Activated naive CD4-positive, alpha-beta T cell treated with anti-CD3 and anti-CD28 coated beads for 36 hours (primary cell): ENCODE results near the gene COMMD1. TPM values are rescaled to one million over a fixed set of nuclear protein-coding genes. Genes with fewer than 3 reads are reported as not detected.
"Not testable (repeated sequence)": the region's sequence is repeated elsewhere in the genome, so short reads cannot be mapped to it uniquely, and the experiment has no call there.

Experiments
- CTCF ChIA-PET: fragments of 350-600 bp; sonication (Branson Sonifier 250); formaldehyde crosslinking; loops from one replicate; lab custom pipeline; 2021; ENCODE audit warnings: antibody characterized with exemption; lab: Charles Lee
- DNase-seq: peaks from one replicate; pipeline ENCODE4 v3.0.0-alpha.2; 2020
- H3K27ac Mint-ChIP-seq: one replicate; pipeline ENCODE4 v1.8.0; 2021; ENCODE audit warnings: mild to moderate bottlenecking, mixed read lengths
- H3K27me3 Mint-ChIP-seq: one replicate; pipeline ENCODE4 v1.8.0; 2021; ENCODE audit warnings: low read depth, mixed read lengths
- H3K36me3 Mint-ChIP-seq: one replicate; pipeline ENCODE4 v1.8.0; 2021; ENCODE audit warnings: low read depth, mixed read lengths
- H3K4me1 Mint-ChIP-seq: one replicate; pipeline ENCODE4 v1.8.0; 2021; ENCODE audit warnings: low read depth, mixed read lengths
- H3K4me3 Mint-ChIP-seq: one replicate; pipeline ENCODE4 v1.8.0; 2021; ENCODE audit warnings: mild to moderate bottlenecking, moderate library complexity, mixed read lengths
- H3K9me3 Mint-ChIP-seq: one replicate; pipeline ENCODE4 v1.8.0; 2021; ENCODE audit warnings: mixed read lengths
- intact Hi-C: fragments of 100-400 bp; cut with micrococcal nuclease; formaldehyde crosslinking; loops from one replicate; pipeline ENCODE4 v1.15.1; 2023
- total RNA-seq, 2 experiments: library from RNA; stranded (reverse); gene quantifications; one replicate each; pipeline ENCODE4 v1.2.3, GENCODE V29; 2021

Gene COMMD1
- total RNA-seq, 2 experiments from 2014 or later: 26.9 to 29.5 TPM

GRCh38 chr2:62144689-62145477 lies 239.4 kb downstream of the COMMD1 start:
- no peaks in the 10 kb centered on the region for H3K9me3 Mint-ChIP-seq
- intact Hi-C loops: no loop called here
- no peak overlapping the region for H3K27ac Mint-ChIP-seq
- no peaks in the 10 kb centered on the region for H3K36me3 Mint-ChIP-seq
- no peak overlapping the region for H3K4me3 Mint-ChIP-seq
- CTCF ChIA-PET: no interaction called here
- H3K4me1 Mint-ChIP-seq: peaks cover 10% of the 10 kb centered on the region
- no peaks in the 10 kb centered on the region for H3K27me3 Mint-ChIP-seq
- DNase-seq: no peak

DNA sequence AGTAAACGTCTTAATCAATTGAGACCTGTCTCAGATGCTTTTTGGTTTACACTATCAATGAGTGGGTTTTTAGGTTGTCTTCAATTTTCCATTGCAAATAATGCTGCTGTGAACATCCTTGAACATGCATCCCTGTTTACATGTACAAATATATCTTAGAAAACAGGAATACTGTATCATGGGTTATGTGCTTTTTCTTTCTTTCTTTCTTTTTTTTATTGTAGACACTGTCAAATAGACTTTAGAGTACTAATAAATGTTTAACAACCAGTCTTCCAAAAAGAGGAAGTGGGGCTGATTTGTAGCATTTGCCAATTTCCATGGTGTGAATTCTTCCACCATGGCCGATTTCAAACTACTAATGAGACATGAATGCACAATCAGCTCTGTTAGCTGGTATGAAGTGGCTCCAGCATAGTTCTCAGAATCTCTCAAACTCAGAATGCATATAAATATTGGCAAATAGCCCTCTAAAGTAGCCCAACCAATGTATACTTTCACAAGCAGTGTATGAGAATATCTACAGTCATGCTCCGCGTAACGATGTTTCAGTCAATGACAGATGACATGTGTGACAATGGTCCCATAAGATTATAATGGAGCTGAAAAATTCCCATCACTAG lies 240.1 kb downstream of the COMMD1 start:
- intact Hi-C loops: no loop called here
- CTCF ChIA-PET: no interaction called here
- no peaks in the 10 kb centered on the region for H3K36me3 Mint-ChIP-seq
- H3K9me3 Mint-ChIP-seq: no peaks in the 10 kb centered on the region
- H3K27me3 Mint-ChIP-seq: no peaks in the 10 kb centered on the region
- H3K4me3 Mint-ChIP-seq: no peak overlapping the region
- no peak for DNase-seq
- peaks cover 10% of the 10 kb centered on the region for H3K4me1 Mint-ChIP-seq
- H3K27ac Mint-ChIP-seq: no peak overlapping the region

DNA sequence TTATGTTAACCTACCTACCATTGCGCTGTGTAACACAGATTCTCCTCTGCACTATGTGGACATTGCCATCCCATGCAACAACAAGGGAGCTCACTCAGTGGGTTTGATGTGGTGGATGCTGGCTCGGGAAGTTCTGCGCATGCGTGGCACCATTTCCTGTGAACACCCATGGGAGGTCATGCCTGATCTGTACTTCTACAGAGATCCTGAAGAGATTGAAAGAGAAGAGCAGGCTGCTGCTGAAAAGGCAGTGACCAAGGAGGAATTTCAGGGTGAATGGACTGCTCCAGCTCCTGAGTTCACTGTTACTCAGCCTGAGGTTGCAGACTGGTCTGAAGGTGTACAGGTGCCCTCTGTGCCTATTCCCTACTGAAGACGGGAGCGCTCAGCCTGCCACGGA lies 241.3 kb downstream of the COMMD1 start:
- H3K27ac Mint-ChIP-seq, H3K4me1 Mint-ChIP-seq, H3K36me3 Mint-ChIP-seq, CTCF ChIA-PET, H3K4me3 Mint-ChIP-seq, H3K9me3 Mint-ChIP-seq, H3K27me3 Mint-ChIP-seq, intact Hi-C loops: not testable (repeated sequence)
- DNase-seq: peak; percentile 24

GRCh38 chr2:62147610-62148301 lies 242.3 kb downstream of the COMMD1 start:
- H3K27ac Mint-ChIP-seq: no peak overlapping the region
- CTCF ChIA-PET: interaction anchor here (0.6 to 1.3 kb wide), 3 partner anchors 46 to 87 kb away, joined by 3 read pairs; no protein-coding TSS in a partner anchor

GRCh38 chr2:62149708-62150107 lies 244.2 kb downstream of the COMMD1 start:
- Mint-ChIP-seq H3K36me3 (no peaks in the 10 kb centered on the region), H3K9me3 (no peaks in the 10 kb centered on the region), H3K27me3 (no peaks in the 10 kb centered on the region), H3K4me1 (peaks cover 4% of the 10 kb centered on the region), H3K27ac (no peak overlapping the region), H3K4me3 (no peak overlapping the region)
- DNase-seq: no peak
- CTCF ChIA-PET: no interaction called here
- intact Hi-C loops: no loop called here

More at GRCh38 chr2:62147610-62148301, 242.3 kb downstream of the COMMD1 start:
- no peak overlapping the region for H3K4me3 Mint-ChIP-seq
- peaks cover 4% of the 10 kb centered on the region for H3K4me1 Mint-ChIP-seq
- H3K36me3 Mint-ChIP-seq: no peaks in the 10 kb centered on the region
- H3K27me3 Mint-ChIP-seq: no peaks in the 10 kb centered on the region
- intact Hi-C loops: no loop called here
- no peak for DNase-seq
- H3K9me3 Mint-ChIP-seq: no peaks in the 10 kb centered on the region

- no peak overlapping the region for H3K27ac Mint-ChIP-seq
- intact Hi-C loops: no loop called here
- DNase-seq: no peak
- no peaks in the 10 kb centered on the region for H3K36me3 Mint-ChIP-seq
- peaks cover 4% of the 10 kb centered on the region for H3K4me1 Mint-ChIP-seq
- H3K4me3 Mint-ChIP-seq: no peak overlapping the region
- H3K9me3 Mint-ChIP-seq: peaks cover 6% of the 10 kb centered on the region
- H3K27me3 Mint-ChIP-seq: no peaks in the 10 kb centered on the region
- CTCF ChIA-PET: no interaction called here
These were observed 245.3 kb downstream of the COMMD1 start for GRCh38 chr2:62150597-62151305.

DNA sequence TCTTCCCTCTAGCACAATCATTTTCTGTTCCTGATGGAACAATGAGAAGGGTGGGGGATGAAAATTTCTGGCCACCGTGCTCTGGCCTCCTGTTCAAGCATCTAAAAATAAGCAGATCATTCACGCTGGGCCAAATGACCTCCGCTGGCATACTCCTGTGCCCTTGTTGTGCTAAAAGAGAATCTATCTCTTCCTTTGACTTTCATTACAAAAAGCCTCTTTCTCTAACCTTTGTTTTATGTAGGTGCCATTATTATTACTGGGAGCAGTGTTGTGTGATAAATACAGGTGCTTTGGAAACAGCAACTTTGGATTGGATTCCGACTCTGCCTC lies 245.8 kb downstream of the COMMD1 start:
- H3K4me1 Mint-ChIP-seq: peaks cover 4% of the 10 kb centered on the region
- H3K27me3 Mint-ChIP-seq: no peaks in the 10 kb centered on the region
- H3K27ac Mint-ChIP-seq: no peak overlapping the region
- intact Hi-C loops: no loop called here
- H3K4me3 Mint-ChIP-seq: no peak overlapping the region
- H3K9me3 Mint-ChIP-seq: peaks cover 6% of the 10 kb centered on the region
- CTCF ChIA-PET: no interaction called here
- DNase-seq: no peak
- no peaks in the 10 kb centered on the region for H3K36me3 Mint-ChIP-seq

DNA sequence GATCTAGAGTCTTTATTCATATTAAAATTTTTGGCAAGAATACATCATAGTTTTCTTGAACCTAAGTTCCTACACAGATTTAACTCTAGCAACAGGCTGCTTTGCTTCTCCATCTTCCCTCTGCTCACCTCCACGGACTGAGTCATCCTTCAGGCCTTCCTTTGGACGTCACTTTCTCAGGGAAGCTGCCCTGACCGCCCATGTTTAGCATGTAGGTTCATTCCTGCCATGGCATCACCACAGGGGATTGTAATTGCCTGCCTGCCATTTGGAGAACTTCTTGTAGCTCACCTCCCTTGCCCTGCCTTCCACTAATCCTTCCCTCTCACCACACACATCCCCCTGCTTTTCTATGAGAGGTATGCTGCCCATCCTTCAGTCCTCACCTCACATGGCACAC lies 246.5 kb downstream of the COMMD1 start:
- no peak overlapping the region for H3K4me3 Mint-ChIP-seq

GRCh38 chr2:62156861-62157496 lies 251.5 kb downstream of the COMMD1 start:
- DNase-seq: no peak
- no peaks in the 10 kb centered on the region for H3K4me1 Mint-ChIP-seq
- intact Hi-C loops: no loop called here
- H3K9me3 Mint-ChIP-seq: peaks cover 6% of the 10 kb centered on the region
- no peaks in the 10 kb centered on the region for H3K36me3 Mint-ChIP-seq
- H3K4me3 Mint-ChIP-seq: no peak overlapping the region
- no peak overlapping the region for H3K27ac Mint-ChIP-seq
- CTCF ChIA-PET: no interaction called here
- no peaks in the 10 kb centered on the region for H3K27me3 Mint-ChIP-seq

More for the DNA sequence above, 246.5 kb downstream of the COMMD1 start:
- Mint-ChIP-seq H3K4me1 (no peaks in the 10 kb centered on the region), H3K9me3 (peaks cover 6% of the 10 kb centered on the region), H3K27ac (no peak overlapping the region), H3K27me3 (no peaks in the 10 kb centered on the region), H3K36me3 (no peaks in the 10 kb centered on the region)
- CTCF ChIA-PET: no interaction called here
- intact Hi-C loops: no loop called here
- DNase-seq: no peak

DNA sequence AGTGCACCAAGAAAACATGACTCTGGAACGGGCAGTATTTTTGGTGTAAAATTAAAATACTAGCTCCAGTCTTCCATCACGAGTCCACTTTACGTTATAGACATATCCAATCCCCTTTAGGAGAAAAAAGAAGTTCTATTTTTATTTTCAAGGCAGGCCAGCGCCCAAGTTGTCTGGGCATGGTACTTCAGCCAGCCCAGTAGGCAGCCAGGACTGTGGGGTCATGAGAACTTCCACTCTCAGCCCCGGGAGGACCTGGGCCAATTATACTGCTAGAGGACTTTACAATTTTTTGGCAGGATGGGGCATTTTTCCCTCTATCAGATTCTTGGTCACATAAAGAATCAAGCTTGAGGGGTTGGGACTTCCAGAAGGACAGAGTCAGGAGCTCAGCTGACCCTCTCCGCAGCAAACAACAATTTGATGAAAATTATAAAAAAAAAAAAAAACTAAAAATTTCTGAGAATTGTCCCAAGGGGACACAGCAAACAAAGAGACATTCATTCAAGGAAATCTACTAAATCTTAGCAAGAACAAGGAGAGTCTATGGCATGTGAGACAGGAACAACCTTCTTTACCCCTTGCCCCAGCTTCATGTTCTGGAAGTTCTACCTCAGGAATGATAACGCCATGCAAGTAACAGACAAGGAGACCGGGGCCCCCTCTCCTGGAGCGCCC lies 253.1 kb downstream of the COMMD1 start:
- H3K4me1 Mint-ChIP-seq: no peaks in the 10 kb centered on the region
- DNase-seq: no peak
- H3K36me3 Mint-ChIP-seq: no peaks in the 10 kb centered on the region
- H3K27ac Mint-ChIP-seq: no peak overlapping the region
- H3K9me3 Mint-ChIP-seq: peaks cover 6% of the 10 kb centered on the region
- CTCF ChIA-PET: no interaction called here
- no peak overlapping the region for H3K4me3 Mint-ChIP-seq
- intact Hi-C loops: no loop called here
- H3K27me3 Mint-ChIP-seq: no peaks in the 10 kb centered on the region

DNA sequence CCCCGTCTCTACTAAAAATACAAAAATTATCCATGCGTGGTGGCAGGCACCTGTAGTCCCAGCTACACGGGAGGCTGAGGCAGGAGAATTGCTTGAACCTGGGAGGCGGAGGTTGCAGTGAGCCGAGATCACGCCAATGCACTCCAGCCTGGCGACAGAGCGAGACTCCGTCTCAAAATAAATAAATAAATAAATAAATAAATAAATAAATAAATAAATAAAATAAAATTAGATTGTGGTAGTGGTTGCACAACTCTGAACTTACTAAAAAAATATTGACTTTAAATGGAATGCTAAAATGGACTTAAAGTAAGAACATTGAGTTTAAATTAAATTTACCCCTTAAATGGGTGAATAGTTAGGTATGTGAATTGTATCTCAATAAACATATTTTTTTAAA lies 255.2 kb downstream of the COMMD1 start:
- H3K4me1 Mint-ChIP-seq, H3K27me3 Mint-ChIP-seq, H3K36me3 Mint-ChIP-seq, intact Hi-C loops, CTCF ChIA-PET, DNase-seq, H3K4me3 Mint-ChIP-seq, H3K9me3 Mint-ChIP-seq, H3K27ac Mint-ChIP-seq: not testable (repeated sequence)
